HepG2 (cell line): ENCODE results near the gene JPH4. TPM values are rescaled to one million over a fixed set of nuclear protein-coding genes. Genes with fewer than 3 reads are reported as not detected.
A peak's percentile ranks its signal among the peaks of the same experiment; 100 is the strongest.

Source experiments
- ARID4A ChIP-seq: sonication (generic); formaldehyde crosslinking; IDR thresholded peaks from 2 replicates; pipeline ENCODE4 v1.5.0; 2020; ENCODE audit warnings: mild to moderate bottlenecking, missing genetic modification reagents, borderline replicate concordance
- EZH2 ChIP-seq: conservative IDR thresholded peaks from 2 replicates; pipeline ENCODE4 v1.6.1; 2012; ENCODE audit warnings: mild to moderate bottlenecking, low read depth, low read length, moderate library complexity
- HIC2 ChIP-seq: sonication (generic); formaldehyde crosslinking; IDR thresholded peaks from 2 replicates; pipeline ENCODE4 v1.9.0; 2022; ENCODE audit warnings: low read depth, missing genetic modification reagents
- NFE2L1 ChIP-seq: sonication (generic); formaldehyde crosslinking; IDR thresholded peaks from 2 replicates; pipeline ENCODE4 v1.4.0; 2020; ENCODE audit warnings: missing genetic modification reagents, mild to moderate bottlenecking, borderline replicate concordance
- PATZ1 ChIP-seq: sonication (generic); formaldehyde crosslinking; IDR thresholded peaks from 2 replicates; pipeline ENCODE4 v1.4.0; 2020; ENCODE audit warnings: missing genetic modification reagents
- PAXIP1 ChIP-seq: sonication (generic); formaldehyde crosslinking; conservative IDR thresholded peaks from 2 replicates; pipeline ENCODE4 v1.4.0; 2020; ENCODE audit warnings: mild to moderate bottlenecking, missing genetic modification reagents, moderate library complexity
- POLR2G ChIP-seq: fragments of 200-400 bp; formaldehyde crosslinking; IDR thresholded peaks from 2 replicates; pipeline ENCODE4 v1.6.1; 2018; ENCODE audit warnings: mild to moderate bottlenecking, low read depth, low read length, moderate library complexity
- UBTF ChIP-seq: sonication (generic); formaldehyde crosslinking; IDR thresholded peaks from 2 replicates; pipeline ENCODE4 v1.4.0; 2020; ENCODE audit warnings: mild to moderate bottlenecking, missing genetic modification reagents
- ZFY ChIP-seq: sonication (generic); formaldehyde crosslinking; IDR thresholded peaks from 2 replicates; pipeline ENCODE4 v1.4.0; 2020; ENCODE audit warnings: missing genetic modification reagents
- ZNF138 ChIP-seq: sonication (generic); formaldehyde crosslinking; IDR thresholded peaks from 2 replicates; pipeline ENCODE4 v1.5.0; 2020; ENCODE audit warnings: mild to moderate bottlenecking, low read depth, missing genetic modification reagents
- ZNF451 ChIP-seq: sonication (generic); formaldehyde crosslinking; IDR thresholded peaks from 2 replicates; pipeline ENCODE4 v1.5.0; 2020; ENCODE audit warnings: mild to moderate bottlenecking, missing genetic modification reagents
- ZNF614 ChIP-seq: IDR thresholded peaks from 2 replicates; pipeline ENCODE4 v1.6.1; 2018; ENCODE audit warnings: missing biosample characterization, missing genetic modification reagents, inconsistent platforms, borderline replicate concordance
- polyA plus RNA-seq, 8 experiments: library from polyadenylated mRNA; depleted of rRNA in 3 of 8; stranded (reverse) in 7 of 8; unstranded in 1 of 8; fragments of >200 nt; fragmentation: Illumina TruSeq in 4 of 8; extraction: Trizol in 4 of 8; gene quantifications; 2 replicates each; pipeline versions ENCODE4 v1.2.1 to v1.2.3, GENCODE V29; 2011 to 2016; ENCODE audit warnings: low read depth in 4 of 8, missing spikeins in 1 of 8, mixed read lengths in 1 of 8; ENCODE audit not compliant: insufficient read depth in 1 of 8
- total RNA-seq, 5 experiments: library from RNA; depleted of rRNA; stranded (reverse); fragments of >200 nt; fragmentation: Illumina TruSeq; extraction: Trizol; gene quantifications; 2 replicates each; pipeline ENCODE4 v1.2.3, GENCODE V29; 2016; ENCODE audit warnings: low read depth in 1 of 5

The JPH4 gene
- total and polyA plus RNA-seq, 2 of the 13 experiments (the other 11 are each of a cell fraction or from before 2014, with no cell fraction given), result 0.08 to 0.22 TPM

GRCh38 chr14:23571701-23572523, 6.7 kb downstream of the JPH4 start (continued):
- TF ChIP-seq POLR2G, result no peak
- no peak for TF ChIP-seq ARID4A
- 0 out of 2 replicates have a peak, but pooled peaks have one; percentile 15 for TF ChIP-seq ZFY
- TF ChIP-seq ZNF138 (CRISPR knock-in tag), result no peak
- TF ChIP-seq PATZ1 (CRISPR knock-in tag), result peak; percentile 56
- TF ChIP-seq NFE2L1 (CRISPR knock-in tag), result no peak
- no peak; the same call in 1 of the 2 replicates for TF ChIP-seq HIC2
- no peak for TF ChIP-seq ZNF614 (CRISPR knock-in tag)
- TF ChIP-seq UBTF, result 0 out of 2 replicates have a peak, but pooled peaks have one; percentile 39
- 0 out of 2 replicates have a peak, but pooled peaks have one; percentile 34 for TF ChIP-seq PAXIP1 (CRISPR knock-in tag)
- 0 out of 2 replicates have a peak, but pooled peaks have one; percentile 25 for TF ChIP-seq EZH2
- peak; percentile 80; the same call in 1 of the 2 replicates for TF ChIP-seq ZNF451 (CRISPR knock-in tag)
